OCI-LY3 (cell line): Measurements from ENCODE around the gene AIRE.

Experiments used
- H2AFZ ChIP-seq: fragments of 200-600, 300-600 bp; shearing (Covaris generic); 2 replicates; pipeline ENCODE4 v1.6.0; 2014; ENCODE audit warnings: antibody characterized with exemption, low read depth, low read length
- H3K27ac ChIP-seq: fragments of 200-600, 300-600 bp; sonication (generic); 2 replicates; pipeline ENCODE4 v1.5.1; 2014; ENCODE audit warnings: mild to moderate bottlenecking, low read length, moderate library complexity, mixed read lengths
- H3K27me3 ChIP-seq: fragments of 200-600, 300-600 bp; sonication (generic); 2 replicates; pipeline ENCODE4 v1.6.1; 2014; ENCODE audit warnings: low read depth, low read length, mixed read lengths
- H3K36me3 ChIP-seq: fragments of 200-600, 300-600 bp; sonication (generic); replicated peaks from 2 replicates; pipeline ENCODE3; 2014; ENCODE audit warnings: low read depth, low read length, mixed read lengths
- H3K4me1 ChIP-seq: fragments of 300-600, 200-600 bp; sonication (generic); 2 replicates; pipeline ENCODE4 v1.6.1; 2014; ENCODE audit warnings: low read length, mixed read lengths
- H3K4me2 ChIP-seq: fragments of 200-600, 300-600 bp; sonication (generic); 2 replicates; pipeline ENCODE4 v1.6.1; 2014; ENCODE audit warnings: low read length, mixed read lengths
- H3K4me3 ChIP-seq: fragments of 300-600, 200-600 bp; sonication (generic); 2 replicates; pipeline ENCODE4 v1.5.1; 2014; ENCODE audit warnings: antibody characterized with exemption, mild to moderate bottlenecking, low read length, moderate library complexity
- H3K79me2 ChIP-seq: fragments of 300-600, 200-600 bp; shearing (Covaris generic); 2 replicates; pipeline ENCODE4 v1.6.1; 2014; ENCODE audit warnings: mild to moderate bottlenecking, low read length, mixed read lengths
- H3K9ac ChIP-seq: fragments of 300-600, 200-600 bp; shearing (Covaris generic); 2 replicates; pipeline ENCODE4 v1.6.0; 2014; ENCODE audit warnings: mild to moderate bottlenecking, low read length, moderate library complexity
- H3K9me3 ChIP-seq: fragments of 200-600, 300-600 bp; shearing (Covaris generic); 2 replicates; pipeline ENCODE4 v1.6.1; 2014; ENCODE audit warnings: low read length, mixed read lengths; ENCODE audit not compliant: insufficient read depth
- H4K20me1 ChIP-seq: fragments of 200-600, 300-600 bp; sonication (generic); 2 replicates; pipeline ENCODE4 v1.6.1; 2016; ENCODE audit warnings: low read length, mixed read lengths; ENCODE audit not compliant: insufficient read depth
- EZH2phosphoT487 ChIP-seq: fragments of 200-600 bp; shearing (Covaris generic); IDR thresholded peaks from 2 replicates; pipeline ENCODE4 v1.6.1; 2018; ENCODE audit warnings: antibody characterized with exemption, mixed run types, low read depth
- TF ChIP-seq, protein P1 (sequence below): fragments of 200-600, 300-600 bp; sonication (generic); IDR thresholded peaks from 2 replicates; pipeline ENCODE4 v1.5.1; 2014; ENCODE audit warnings: antibody characterized with exemption, low read length, low read depth

Gene AIRE

DNA sequence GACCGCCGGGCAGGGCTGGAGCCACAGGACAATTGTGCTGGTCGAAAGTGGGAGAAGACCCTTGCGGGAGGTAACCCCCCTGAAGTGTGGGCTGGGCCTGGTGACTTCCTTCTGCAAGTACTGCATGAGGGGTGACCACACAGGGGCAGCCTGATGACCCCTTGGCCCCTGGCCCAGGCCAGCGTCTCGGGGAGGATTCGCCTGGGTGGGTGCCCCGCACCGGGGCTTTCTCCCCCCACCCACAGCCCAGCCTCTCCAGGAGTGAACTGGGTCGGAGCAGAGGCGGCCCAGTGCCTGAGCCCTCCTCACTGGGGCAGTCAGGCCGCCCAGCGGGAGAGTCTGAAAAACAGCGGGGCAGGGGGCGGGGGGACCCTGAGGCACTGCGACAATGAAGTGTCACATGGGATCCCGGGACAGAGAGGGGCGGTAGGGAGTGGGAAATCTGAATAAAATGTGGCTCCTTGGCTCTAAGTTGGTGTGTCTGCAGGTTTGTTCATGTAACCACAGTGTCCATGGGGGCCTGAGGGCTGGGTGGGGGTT is 22.4 kb upstream of the AIRE start:
- Histone ChIP-seq H4K20me1 (no peaks in the 10 kb centered on the region), H3K27me3 (peaks cover 4% of the 10 kb centered on the region; the same call in 1 of the 2 replicates), H3K36me3 (no peaks in the 10 kb centered on the region), H3K4me2 (no peak overlapping the region), H3K4me1 (peaks cover 24% of the 10 kb centered on the region), H3K4me3 (no peak overlapping the region), H3K27ac (no peak overlapping the region), H3K9ac (no peak overlapping the region), H2AFZ (no peak overlapping the region), H3K79me2 (no peaks in the 10 kb centered on the region), H3K9me3 (no peaks in the 10 kb centered on the region)
- TF ChIP-seq EZH2phosphoT487, result no peak
- TF ChIP-seq, protein P1, sequence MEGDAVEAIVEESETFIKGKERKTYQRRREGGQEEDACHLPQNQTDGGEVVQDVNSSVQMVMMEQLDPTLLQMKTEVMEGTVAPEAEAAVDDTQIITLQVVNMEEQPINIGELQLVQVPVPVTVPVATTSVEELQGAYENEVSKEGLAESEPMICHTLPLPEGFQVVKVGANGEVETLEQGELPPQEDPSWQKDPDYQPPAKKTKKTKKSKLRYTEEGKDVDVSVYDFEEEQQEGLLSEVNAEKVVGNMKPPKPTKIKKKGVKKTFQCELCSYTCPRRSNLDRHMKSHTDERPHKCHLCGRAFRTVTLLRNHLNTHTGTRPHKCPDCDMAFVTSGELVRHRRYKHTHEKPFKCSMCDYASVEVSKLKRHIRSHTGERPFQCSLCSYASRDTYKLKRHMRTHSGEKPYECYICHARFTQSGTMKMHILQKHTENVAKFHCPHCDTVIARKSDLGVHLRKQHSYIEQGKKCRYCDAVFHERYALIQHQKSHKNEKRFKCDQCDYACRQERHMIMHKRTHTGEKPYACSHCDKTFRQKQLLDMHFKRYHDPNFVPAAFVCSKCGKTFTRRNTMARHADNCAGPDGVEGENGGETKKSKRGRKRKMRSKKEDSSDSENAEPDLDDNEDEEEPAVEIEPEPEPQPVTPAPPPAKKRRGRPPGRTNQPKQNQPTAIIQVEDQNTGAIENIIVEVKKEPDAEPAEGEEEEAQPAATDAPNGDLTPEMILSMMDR, result no peak

DNA sequence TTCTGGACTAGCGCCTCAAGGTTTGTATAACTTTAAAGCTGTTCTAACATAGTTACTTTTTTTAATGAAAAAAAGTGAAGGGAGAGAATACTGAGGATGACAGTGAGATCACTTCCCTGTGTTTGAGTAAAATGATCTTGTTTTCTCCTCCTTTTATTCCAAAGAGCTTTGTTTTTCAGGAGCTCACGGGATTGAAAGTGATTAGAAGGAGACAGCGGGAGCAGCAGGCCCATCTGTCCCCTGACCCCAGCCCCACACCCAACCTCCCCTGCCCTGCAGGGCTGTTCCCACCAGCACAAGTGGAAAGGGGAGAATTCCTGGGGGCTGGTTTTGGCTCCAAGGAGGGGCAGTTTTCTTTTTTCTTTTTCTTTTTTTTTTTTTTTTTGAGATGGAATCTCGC is 21.9 kb upstream of the AIRE start:
- no peak overlapping the region for H3K27ac ChIP-seq
- H3K9me3 ChIP-seq, result no peaks in the 10 kb centered on the region
- H3K9ac ChIP-seq, result no peak overlapping the region
- no peaks in the 10 kb centered on the region for H4K20me1 ChIP-seq
- peaks cover 24% of the 10 kb centered on the region for H3K4me1 ChIP-seq
- no peak for TF ChIP-seq EZH2phosphoT487
- TF ChIP-seq, protein P1, result no peak
- no peak overlapping the region for H3K4me2 ChIP-seq
- no peaks in the 10 kb centered on the region for H3K79me2 ChIP-seq
- H3K4me3 ChIP-seq, result no peak overlapping the region
- H3K36me3 ChIP-seq, result no peaks in the 10 kb centered on the region
- H3K27me3 ChIP-seq, result peaks cover 4% of the 10 kb centered on the region; the same call in 1 of the 2 replicates
- no peak overlapping the region for H2AFZ ChIP-seq

DNA sequence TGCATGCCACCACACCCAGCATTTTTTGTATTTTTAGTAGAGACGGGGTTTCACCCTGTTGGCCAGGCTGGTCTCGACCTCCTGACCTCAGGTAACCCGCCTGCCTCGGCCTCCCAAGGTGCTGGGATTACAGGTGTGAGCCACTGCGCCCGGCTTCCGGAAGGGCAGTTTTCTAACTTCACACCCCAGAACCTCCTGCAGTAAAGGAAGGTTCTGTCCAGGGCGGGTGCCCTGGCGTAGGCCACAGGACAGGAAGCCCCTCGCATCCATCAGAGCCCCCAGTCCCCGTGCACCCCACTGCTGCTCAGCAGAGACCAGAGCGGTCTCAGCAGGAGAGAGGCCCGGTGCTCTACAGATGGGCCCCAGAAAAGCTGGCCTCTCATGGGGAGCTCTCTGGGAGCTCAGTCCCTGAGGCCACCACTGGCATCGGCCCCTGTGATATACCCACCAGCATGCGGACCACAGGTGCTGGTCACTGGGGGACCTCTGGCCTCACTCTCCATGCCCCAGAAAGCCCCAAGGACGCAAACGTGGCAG is 19.9 kb upstream of the AIRE start:
- Histone ChIP-seq H3K79me2 (no peaks in the 10 kb centered on the region), H3K4me3 (no peak overlapping the region), H3K4me1 (peaks cover 24% of the 10 kb centered on the region), H3K9me3 (no peaks in the 10 kb centered on the region), H3K27me3 (peaks cover 4% of the 10 kb centered on the region; the same call in 1 of the 2 replicates), H2AFZ (no peak overlapping the region), H4K20me1 (no peaks in the 10 kb centered on the region), H3K27ac (no peak overlapping the region), H3K36me3 (no peaks in the 10 kb centered on the region), H3K9ac (no peak overlapping the region), H3K4me2 (no peak overlapping the region)
- no peak for TF ChIP-seq EZH2phosphoT487
- TF ChIP-seq, protein P1, result no peak

DNA sequence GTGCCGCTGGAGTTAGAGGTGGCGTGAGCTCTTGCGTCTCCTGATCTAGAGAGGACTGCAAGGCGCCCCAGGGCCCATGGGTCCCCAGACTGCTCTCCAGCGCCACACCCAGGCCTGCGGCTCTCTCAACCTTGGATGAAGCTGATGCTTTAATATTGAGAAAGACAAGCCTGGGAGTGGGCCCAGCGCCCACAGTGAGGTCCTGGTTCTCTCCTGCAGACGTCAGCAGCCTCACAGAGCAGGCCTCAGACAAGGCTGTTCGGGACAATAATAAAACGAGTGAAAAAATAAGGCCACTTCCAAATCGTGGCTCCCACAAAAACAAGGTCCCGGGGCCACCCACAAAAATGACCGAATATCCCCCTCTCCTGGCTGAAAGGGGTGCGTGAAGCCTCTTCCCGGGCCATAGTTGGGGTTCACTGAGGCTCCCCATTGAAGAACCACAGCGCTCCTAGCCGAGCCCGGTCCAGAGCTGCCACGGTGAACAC is 18.0 kb upstream of the AIRE start:
- Histone ChIP-seq H3K4me1 (peaks cover 24% of the 10 kb centered on the region), H3K9ac (no peak overlapping the region; the same call in 1 of the 2 replicates), H3K4me3 (peak overlapping the region; percentile 42), H3K27ac (no peak overlapping the region), H4K20me1 (no peaks in the 10 kb centered on the region), H3K9me3 (no peaks in the 10 kb centered on the region), H3K36me3 (no peaks in the 10 kb centered on the region), H2AFZ (peak overlapping the region; percentile 56; the same call in 1 of the 2 replicates), H3K27me3 (no peaks in the 10 kb centered on the region), H3K79me2 (no peaks in the 10 kb centered on the region), H3K4me2 (peak overlapping the region; percentile 74)
- TF ChIP-seq, protein P1, result peak; percentile 61
- TF ChIP-seq EZH2phosphoT487, result no peak
